Measurements from ENCODE around the gene CENPO.

Gene CENPO

DNA sequence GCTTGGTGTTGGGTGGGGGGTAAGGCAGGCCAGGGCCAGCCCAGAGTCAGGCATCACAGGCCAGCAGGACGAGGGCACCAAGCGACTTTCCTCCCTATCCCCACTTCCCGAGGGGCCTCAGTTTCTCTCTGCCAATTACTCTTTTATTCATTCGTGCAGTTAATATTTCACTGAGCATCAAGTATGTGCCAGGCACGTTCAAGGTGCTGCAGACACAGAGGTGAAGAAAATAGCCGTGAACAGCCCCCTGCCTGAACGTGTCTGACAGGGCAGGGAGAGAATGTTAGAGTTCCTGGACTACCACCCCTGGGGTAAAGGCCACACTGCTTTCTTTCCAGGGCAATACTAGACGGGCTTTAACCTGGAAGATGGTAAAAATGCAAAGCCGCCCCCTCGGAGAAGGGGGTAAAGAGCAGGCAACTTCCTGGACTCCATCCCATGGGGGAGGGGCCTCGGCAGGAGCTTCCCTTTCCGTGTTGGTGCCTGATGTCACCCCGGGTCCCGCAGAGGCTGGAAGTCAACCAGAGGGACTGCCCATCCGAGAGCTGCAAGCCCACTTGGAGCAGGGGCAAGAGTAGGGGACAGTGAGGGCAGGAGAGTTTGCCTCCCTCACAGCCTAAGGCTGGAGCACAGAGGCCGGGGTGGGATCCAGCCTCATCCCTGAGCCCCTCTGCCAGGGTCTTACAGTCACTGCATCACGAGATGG lies 47.1 kb downstream of the CENPO start:
- no peak for DNase-seq

- DNase-seq: no peak
Observed at GRCh38 chr2:24840962-24841945, 48.0 kb downstream of the CENPO start.

GRCh38 chr2:24842081-24843050 lies 49.1 kb downstream of the CENPO start:
- no peak for DNase-seq

GRCh38 chr2:24843330-24843860 lies 50.2 kb downstream of the CENPO start:
- DNase-seq: no peak

DNA sequence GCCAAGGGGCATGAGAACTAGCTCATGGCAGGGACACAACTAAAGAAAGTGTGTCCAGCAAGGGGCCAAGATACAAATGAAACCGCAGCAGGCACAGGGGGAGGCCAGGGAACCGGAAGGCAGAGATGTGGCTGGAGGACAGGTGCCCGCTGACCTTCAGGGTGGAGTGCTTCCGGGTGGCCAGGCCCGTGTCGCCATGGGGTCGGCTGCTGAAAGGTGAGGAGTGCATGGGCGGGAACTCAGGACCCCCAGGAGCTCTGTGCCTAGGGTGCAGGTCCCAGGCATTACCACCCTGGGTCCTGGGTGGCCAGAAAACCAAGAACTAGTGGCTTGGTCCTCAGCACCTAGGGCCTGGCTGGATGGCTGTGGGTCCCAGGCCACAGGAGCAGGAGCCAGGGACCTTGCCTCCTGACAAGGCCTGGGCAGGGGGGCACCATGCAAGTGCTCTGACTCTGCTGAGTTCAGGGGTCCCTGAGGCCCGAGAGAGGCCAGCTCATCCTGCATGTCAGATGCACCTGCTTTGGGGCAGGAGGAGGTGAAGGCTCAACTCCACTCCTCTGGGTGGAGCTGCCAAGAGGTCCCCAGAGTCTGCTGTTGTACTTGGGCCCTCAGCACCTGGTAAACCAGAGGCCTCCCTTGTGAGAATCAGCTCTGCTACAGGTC lies 50.9 kb downstream of the CENPO start:
- DNase-seq: no peak

DNA sequence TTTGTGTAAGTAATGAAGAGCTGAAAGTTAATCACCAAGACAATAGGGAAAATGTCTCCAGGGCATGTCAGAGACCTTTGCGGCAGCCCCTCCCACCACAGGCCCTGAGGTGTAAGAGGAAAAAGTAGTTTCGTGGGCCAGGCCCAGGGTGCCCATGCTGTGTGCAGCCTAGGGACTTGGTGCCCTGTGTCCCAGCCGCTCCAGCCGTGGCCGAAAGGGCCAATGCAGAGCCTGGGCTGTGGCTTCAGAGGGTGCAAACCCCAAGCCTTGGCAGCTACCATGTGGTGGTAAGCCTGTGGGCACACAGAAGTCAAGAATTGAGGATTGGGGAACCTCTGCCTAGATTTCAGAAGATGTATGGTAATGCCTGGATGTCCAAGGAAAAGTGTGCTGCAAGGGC lies 52.5 kb downstream of the CENPO start:
- no peak for DNase-seq

DNA sequence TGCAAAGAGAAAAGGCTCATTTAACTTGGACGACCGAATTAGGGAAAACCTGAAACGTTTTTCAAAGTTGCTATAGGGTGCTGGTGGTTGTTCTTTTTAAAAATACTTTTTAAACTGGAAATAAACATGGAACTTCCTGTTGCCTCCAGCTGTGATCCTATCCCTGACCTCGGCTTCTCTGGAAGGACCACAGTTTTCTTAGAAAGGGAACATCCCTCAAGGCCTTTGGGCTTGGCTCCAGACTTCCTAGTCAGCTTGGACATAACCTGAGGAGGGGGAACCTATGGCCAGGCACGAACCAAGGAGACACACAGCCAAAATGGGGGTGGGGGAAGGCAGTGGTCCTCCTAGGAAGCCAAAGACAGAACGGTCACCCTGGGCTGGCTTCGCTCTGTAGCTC lies 57.7 kb downstream of the CENPO start:
- no peak for DNase-seq

GRCh38 chr2:24852026-24852425 lies 58.8 kb downstream of the CENPO start:
- no peak for DNase-seq

- DNase-seq: no peak
Observed at GRCh38 chr2:24852431-24853020, 59.3 kb downstream of the CENPO start.

GRCh38 chr2:24853046-24853445 lies 59.8 kb downstream of the CENPO start:
- no peak for DNase-seq

DNA sequence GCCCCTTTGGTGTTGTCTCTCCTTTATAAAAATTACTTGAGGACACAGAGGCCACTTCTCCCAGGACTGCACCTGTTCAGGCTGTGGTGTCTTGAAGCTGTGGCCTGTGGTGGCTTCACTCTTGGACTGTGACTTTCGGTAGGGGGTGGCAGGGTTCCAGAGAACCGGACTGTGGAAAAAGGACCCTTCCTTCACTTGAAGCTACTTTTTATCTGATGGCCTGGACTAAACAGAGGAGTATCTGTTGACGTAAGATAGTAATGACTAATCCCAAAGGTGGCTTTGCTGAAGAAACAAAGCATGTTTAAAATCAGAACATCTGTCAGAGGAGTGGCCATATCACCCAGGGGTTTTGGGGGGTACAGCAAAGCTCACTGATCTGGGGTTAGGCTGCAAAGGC lies 60.8 kb downstream of the CENPO start:
- DNase-seq: no peak

DNA sequence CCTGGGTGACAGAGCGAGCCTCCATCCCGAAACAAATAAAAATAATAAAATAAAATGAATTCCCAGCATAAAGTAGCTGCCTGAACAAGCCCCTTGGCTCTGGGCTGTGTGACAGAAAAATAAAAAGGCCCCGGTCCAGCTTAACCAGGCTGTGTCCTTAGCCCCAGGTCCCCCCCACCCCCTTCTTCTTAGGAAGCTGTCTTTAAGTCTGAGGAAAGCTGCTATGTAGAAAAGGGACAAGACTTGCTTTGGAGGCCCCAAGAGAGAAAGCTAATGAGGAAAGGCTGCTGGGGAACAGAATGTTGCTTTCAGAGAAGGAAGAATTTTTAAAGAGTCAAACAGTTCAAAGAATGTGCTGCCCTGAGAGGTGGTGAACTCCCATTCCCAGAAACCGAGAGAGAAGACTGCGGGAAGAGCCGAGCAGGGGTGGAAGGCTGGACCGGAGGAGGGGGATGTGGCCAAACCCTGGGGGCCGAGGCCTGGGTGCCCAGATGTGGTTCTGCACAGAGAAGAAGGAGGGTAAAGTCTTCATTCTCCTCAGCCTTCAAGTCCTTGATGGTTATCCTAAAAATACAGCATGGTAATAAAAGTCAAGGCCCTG lies 61.9 kb downstream of the CENPO start:
- no peak for DNase-seq

DNA sequence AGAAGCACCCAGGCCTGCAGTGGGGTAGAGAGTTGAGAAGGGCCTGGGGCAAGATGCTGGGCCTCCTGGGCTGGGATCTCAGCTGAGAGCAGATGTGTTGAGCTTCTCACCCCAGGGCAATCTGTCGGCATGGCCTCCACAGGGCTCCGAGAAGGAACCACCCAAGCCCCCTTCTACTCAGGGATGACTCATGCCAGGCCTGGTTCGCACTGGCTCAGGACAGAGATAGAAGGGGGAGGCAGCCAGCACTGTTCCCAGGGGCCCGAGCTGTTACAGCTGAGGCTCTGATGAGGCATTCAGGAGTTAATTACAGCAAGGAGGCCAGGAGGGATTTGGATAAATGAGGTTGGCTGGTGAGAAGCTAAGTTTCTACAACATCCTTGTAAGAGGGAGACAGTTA lies 62.5 kb downstream of the CENPO start:
- DNase-seq: no peak

DNA sequence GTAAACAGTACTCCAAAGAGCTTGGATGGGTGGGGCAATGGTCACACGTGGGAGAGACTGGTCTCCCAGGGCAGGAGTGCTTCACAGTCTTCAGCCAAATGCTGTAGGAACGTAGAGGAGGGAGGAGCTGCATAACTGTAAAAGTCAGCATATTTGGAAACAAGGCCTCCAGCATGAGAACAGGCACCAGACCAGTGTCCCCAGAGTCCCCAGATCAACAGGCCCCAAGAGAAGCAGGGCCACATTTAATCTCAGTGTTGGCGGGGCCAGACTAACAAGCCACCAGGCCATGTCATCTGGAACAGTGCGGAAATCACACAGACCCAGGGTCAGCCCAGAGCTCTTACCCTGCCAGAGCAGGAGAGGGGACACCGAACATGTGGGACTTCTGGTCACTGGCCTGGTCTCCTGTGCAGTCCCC lies 63.6 kb downstream of the CENPO start:
- DNase-seq: no peak

DNA sequence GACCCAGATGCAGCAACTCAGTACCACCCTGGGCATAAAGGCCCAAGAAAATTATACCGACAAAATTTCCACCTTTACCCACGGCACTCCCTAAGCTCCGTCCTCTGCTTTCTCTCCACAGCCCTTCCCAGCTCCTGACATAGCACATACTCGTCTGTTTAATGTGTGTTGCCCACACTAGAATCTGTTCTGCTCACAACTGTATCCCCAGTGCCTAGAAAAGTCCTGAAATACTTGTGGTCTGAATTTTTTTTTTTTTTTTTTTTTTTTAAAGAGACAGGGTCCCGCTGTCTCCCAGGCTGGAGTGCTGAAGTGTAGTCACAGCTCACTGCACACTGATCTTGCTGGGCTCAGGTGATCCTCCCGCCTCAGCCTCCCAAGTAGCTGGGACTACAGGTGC lies 64.5 kb downstream of the CENPO start:
- no peak for DNase-seq

DNA sequence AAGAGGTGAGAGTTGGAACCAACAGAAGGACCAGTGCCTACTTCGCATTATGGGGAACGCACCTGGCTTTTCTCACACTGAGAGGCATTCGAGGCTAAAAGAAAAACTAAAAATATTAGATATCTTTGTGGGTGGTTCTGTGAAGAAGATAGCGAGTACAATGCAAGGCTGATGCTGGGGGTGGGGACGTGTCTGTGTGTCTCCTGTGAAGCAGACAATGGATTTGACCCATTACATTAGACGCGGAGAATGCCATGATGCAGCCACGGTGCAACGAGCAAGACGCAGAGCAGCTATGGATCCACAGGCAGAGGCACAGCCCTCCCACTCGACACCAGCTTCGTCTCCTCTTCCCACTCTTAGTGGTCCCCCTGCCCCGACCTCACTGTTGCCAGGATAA lies 65.8 kb downstream of the CENPO start:
- DNase-seq: no peak

DNA sequence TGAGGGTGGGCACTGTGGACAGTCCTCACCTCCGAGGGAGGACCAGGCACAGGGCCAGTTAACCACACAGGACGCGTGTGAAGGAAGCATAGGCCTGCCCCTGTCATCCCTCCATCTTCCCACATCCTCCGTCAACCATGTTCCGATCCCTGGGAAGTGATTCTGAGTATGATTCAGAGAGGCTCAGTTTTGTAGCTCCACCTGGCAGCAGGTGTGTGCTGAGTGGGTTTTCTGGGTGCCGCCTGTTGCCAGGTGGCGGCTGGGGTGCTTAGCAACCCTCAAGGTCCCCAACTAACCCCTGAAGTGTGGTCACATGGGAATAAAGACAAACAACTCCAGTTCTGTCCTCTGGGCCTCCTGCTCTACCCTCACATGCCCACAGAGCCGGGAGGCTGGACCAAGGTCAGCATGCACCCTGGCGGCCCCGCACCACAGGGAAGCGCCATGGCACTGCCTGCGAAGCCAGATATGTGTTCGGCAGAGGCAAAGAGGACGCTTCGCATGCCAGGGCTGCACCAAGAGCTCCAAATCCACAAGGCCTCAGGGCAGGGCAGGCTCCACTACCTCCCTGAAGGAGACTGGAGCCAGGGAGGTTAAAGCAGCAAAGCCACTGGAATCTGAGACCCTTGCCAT lies 66.9 kb downstream of the CENPO start:
- DNase-seq: no peak

DNA sequence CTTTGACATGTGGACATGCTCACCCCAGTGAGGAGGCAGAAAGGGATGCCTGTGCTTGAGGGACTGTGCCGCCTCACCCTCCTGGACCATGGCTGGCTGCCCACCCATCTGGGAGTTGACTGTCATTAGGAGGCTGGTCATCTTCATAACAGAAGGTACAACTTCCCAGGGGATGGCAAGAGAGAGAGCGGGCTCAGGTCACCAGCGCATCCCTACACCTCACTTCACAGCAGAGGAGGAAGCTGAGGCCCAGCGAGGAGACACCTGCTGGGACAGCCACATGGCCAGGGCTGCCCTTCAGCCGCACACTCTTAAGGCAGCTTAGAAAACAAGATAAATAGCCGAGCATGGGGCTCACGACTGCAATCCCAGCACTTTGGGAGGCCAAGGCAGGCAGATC lies 67.4 kb downstream of the CENPO start:
- DNase-seq: no peak

- no peak for DNase-seq
Observed at GRCh38 chr2:24861500-24861899, 68.3 kb downstream of the CENPO start.

- DNase-seq: no peak
Observed at GRCh38 chr2:24863641-24864040, 70.4 kb downstream of the CENPO start.

DNA sequence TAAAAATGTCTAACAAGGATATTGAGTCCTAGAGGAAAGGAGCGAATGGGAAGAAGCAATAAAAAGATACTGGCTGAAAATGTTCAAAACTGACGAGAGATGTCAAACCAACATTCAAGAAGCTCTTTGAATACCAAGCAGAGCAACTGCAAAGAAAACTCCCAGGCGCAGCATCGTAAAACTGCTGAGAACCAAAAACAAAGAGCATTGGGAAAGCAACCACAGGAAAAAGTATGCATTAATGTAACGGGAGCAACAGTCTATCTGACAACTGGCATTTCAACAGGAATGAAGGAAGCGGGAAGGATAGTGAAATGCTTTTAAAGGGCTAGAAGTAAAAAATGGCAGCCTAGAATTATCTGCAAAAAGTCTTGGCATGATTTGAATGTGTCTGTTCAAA lies 73.7 kb downstream of the CENPO start:
- DNase-seq: no peak

Measured in MV-4-11 (cell line).